GM04503 (cell line): ENCODE measurements around the gene NUP85.
"Not testable (repeated sequence)": the region's sequence is repeated elsewhere in the genome, so short reads cannot be mapped to it uniquely, and the experiment has no call there.

ENCODE experiments used
- DNase-seq: peaks from one replicate; pipeline ENCODE4 v3.0.0-alpha.2; 2012; ENCODE audit warnings: low read depth

NUP85 gene

GRCh38 chr17:75241143-75241430 is 35.6 kb downstream of the NUP85 start:
- DNase-seq: no peak

- DNase-seq: no peak
These were observed 36.0 kb downstream of the NUP85 start for GRCh38 chr17:75241502-75241901.

GRCh38 chr17:75241996-75242460 is 36.5 kb downstream of the NUP85 start:
- DNase-seq: no peak

- no peak for DNase-seq
These were observed 37.1 kb downstream of the NUP85 start for GRCh38 chr17:75242461-75243042.

GRCh38 chr17:75244133-75244866 is 38.8 kb downstream of the NUP85 start:
- no peak for DNase-seq

- DNase-seq: no peak
These were observed 39.5 kb downstream of the NUP85 start for GRCh38 chr17:75245011-75245410.

GRCh38 chr17:75246404-75246803 is 40.9 kb downstream of the NUP85 start:
- DNase-seq: no peak

- no peak for DNase-seq
These were observed 44.1 kb downstream of the NUP85 start for GRCh38 chr17:75249564-75249963.

GRCh38 chr17:75250009-75250471 is 44.6 kb downstream of the NUP85 start:
- no peak for DNase-seq

GRCh38 chr17:75252039-75252816 is 46.7 kb downstream of the NUP85 start:
- DNase-seq: no peak

GRCh38 chr17:75255954-75256698 is 50.6 kb downstream of the NUP85 start:
- not testable (repeated sequence) for DNase-seq

GRCh38 chr17:75257228-75257627 is 51.7 kb downstream of the NUP85 start:
- DNase-seq: not testable (repeated sequence)

GRCh38 chr17:75260641-75261335 is 55.3 kb downstream of the NUP85 start:
- DNase-seq: no peak

- no peak for DNase-seq
These were observed 56.0 kb downstream of the NUP85 start, which contains the start of the genes GGA3 and MRPS7 for GRCh38 chr17:75261336-75262111. Gene GGA3, minus strand, starts transcription at chr17:75261606. Its CDS starts 19 bp downstream, at chr17:75261587. Gene MRPS7, plus strand, starts transcription at chr17:75261879. Its CDS starts 22 bp downstream, at chr17:75261901.

GRCh38 chr17:75262112-75262606 is 56.7 kb downstream of the NUP85 start:
- no peak for DNase-seq

- DNase-seq: no peak
These were observed 57.6 kb downstream of the NUP85 start for GRCh38 chr17:75263055-75263454.

GRCh38 chr17:75265614-75266315 is 60.3 kb downstream of the NUP85 start:
- no peak for DNase-seq

- DNase-seq: no peak
These were observed 61.1 kb downstream of the NUP85 start for GRCh38 chr17:75266316-75267152.

GRCh38 chr17:75267153-75267410 is 61.6 kb downstream of the NUP85 start:
- DNase-seq: no peak
